HepG2 (cell line): Measurements from ENCODE around the gene ODAD4. TPM values are rescaled to one million over a fixed set of nuclear protein-coding genes. Genes with fewer than 3 reads are reported as not detected.

Experiments
- ATAC-seq: fragments of 200-7000 bp; cut with Tn5 transposase; 3 replicates; pipeline ENCODE4 v1.9.1; 2020; ENCODE audit warnings: mild to moderate bottlenecking, moderate library complexity
- BruUV-seq: library from RNA; stranded (reverse); fragments of 400-500 nt; replicated peaks from 2 replicates; lab custom pipeline; 2021; lab: Mats Ljungman, UMichigan
- CTCF ChIA-PET: fragments of 300-600 bp; formaldehyde crosslinking; extraction: SDS; loops from one replicate; lab custom pipeline; 2021; ENCODE audit warnings: low total read pairs, inconsistent platforms, low intra/inter-chr PET ratio; lab: Yijun Ruan, JAX
- POLR2A ChIA-PET: fragments of 350-600 bp; sonication (Branson Sonifier 250); formaldehyde crosslinking; loops from one replicate; lab custom pipeline; 2020; ENCODE audit warnings: antibody characterized with exemption, inconsistent platforms; lab: Yijun Ruan, JAX
- DNase-seq: peaks from one replicate; pipeline ENCODE4 v3.0.0-alpha.2; 2015; ENCODE audit warnings: low spot score
- FAIRE-seq: peaks from 3 replicates; lab custom pipeline; 2011; peaks lifted over from hg19 to GRCh38; lab: Jason Lieb, UNC
- H2AFZ ChIP-seq: one replicate; pipeline ENCODE4 v1.6.1; 2011; ENCODE audit warnings: low read length, inconsistent platforms
- H3K27ac ChIP-seq: fragments of 300-600 bp; 3 replicates; pipeline ENCODE4 v1.8.0; 2011; ENCODE audit warnings: mixed run types, mild to moderate bottlenecking, mixed read lengths, low read length, inconsistent platforms; ENCODE audit not compliant: insufficient read depth; ENCODE audit errors: extremely low read length
- H3K27me3 ChIP-seq, 2 experiments: fragments of 200-600 bp in 1 of 2; 2 replicates in 1 of 2; 3 replicates in 1 of 2; pipeline versions ENCODE4 v1.6.0 to v1.8.0; 2011; ENCODE audit warnings: low read length in 2 of 2, mild to moderate bottlenecking in 2 of 2, moderate library complexity in 2 of 2, inconsistent platforms in 1 of 2; ENCODE audit not compliant: insufficient read depth in 2 of 2, control insufficient read depth in 1 of 2
- H3K36me3 ChIP-seq, 2 experiments: fragments of 200-600 bp in 1 of 2; replicated peaks in 1 of 2; 2 replicates in 1 of 2; 3 replicates in 1 of 2; pipeline versions ENCODE4 v1.5.1 to v1.8.0; 2011; ENCODE audit warnings: low read length in 2 of 2, inconsistent platforms in 1 of 2; ENCODE audit not compliant: insufficient read depth in 2 of 2, control insufficient read depth in 1 of 2
- H3K4me1 ChIP-seq: 2 replicates; pipeline ENCODE4 v1.5.1; 2012; ENCODE audit warnings: low read length, inconsistent platforms; ENCODE audit not compliant: insufficient read depth
- H3K4me2 ChIP-seq: 2 replicates; pipeline ENCODE4 v1.6.0; 2011; ENCODE audit warnings: low read depth, low read length, inconsistent platforms
- H3K4me3 ChIP-seq, 3 experiments: fragments of 200-600 bp in 1 of 3; sonication (generic), shearing (Covaris generic) in 1 of 3; replicated peaks in 1 of 3; 2 replicates each; pipeline ENCODE4 v1.5.1; 2011 to 2016; ENCODE audit warnings: low read length in 3 of 3, inconsistent platforms in 2 of 3, low read depth in 2 of 3, mild to moderate bottlenecking in 2 of 3, control low read depth in 1 of 3, mixed read lengths in 1 of 3; ENCODE audit not compliant: insufficient read depth in 1 of 3
- H3K79me2 ChIP-seq: one replicate; pipeline ENCODE4 v1.6.1; 2011; ENCODE audit warnings: low read length, inconsistent platforms; ENCODE audit not compliant: insufficient read depth
- H3K9ac ChIP-seq: 2 replicates; pipeline ENCODE4 v1.6.0; 2011; ENCODE audit warnings: mild to moderate bottlenecking, low read depth, low read length, inconsistent platforms; ENCODE audit not compliant: insufficient read depth
- H3K9me3 ChIP-seq: 2 replicates; pipeline ENCODE4 v1.5.1; 2012; ENCODE audit warnings: mild to moderate bottlenecking, low read length
- H4K20me1 ChIP-seq: 2 replicates; pipeline ENCODE4 v1.6.0; 2011; ENCODE audit warnings: inconsistent platforms, mild to moderate bottlenecking, low read length, moderate library complexity; ENCODE audit not compliant: insufficient read depth
- CREB1 ChIP-seq, 2 experiments: fragments of 450-650 bp in 1 of 2; IDR thresholded peaks; 2 replicates each; pipeline ENCODE4 v1.6.1; 2016 to 2017; ENCODE audit warnings: control low read depth in 1 of 2, mild to moderate bottlenecking in 1 of 2, missing compliant biosample characterization in 1 of 2, missing genetic modification characterization in 1 of 2
- HNRNPL ChIP-seq: fragments of 200-400 bp; formaldehyde crosslinking; IDR thresholded peaks from 2 replicates; pipeline ENCODE4 v1.6.1; 2017; ENCODE audit warnings: mild to moderate bottlenecking, low read depth, low read length
- NCOA5 ChIP-seq: sonication (generic); formaldehyde crosslinking; IDR thresholded peaks from 2 replicates; pipeline ENCODE4 v1.4.0; 2020; ENCODE audit warnings: missing genetic modification reagents
- PPARG ChIP-seq: conservative IDR thresholded peaks from 2 replicates; pipeline ENCODE4 v1.6.1; 2016; ENCODE audit warnings: missing biosample characterization, missing genetic modification reagents
- SMC3 ChIP-seq: IDR thresholded peaks from 2 replicates; pipeline ENCODE4 v1.6.1; 2011; ENCODE audit warnings: low read length, improper control_type of control experiment
- TBX2 ChIP-seq: sonication (generic); formaldehyde crosslinking; IDR thresholded peaks from 2 replicates; pipeline ENCODE4 v1.5.0; 2020; ENCODE audit warnings: missing genetic modification reagents, mild to moderate bottlenecking, borderline replicate concordance
- ZNF264 ChIP-seq: sonication (generic); formaldehyde crosslinking; IDR thresholded peaks from 2 replicates; pipeline ENCODE4 v1.4.0; 2020; ENCODE audit warnings: missing genetic modification reagents
- ZNF549 ChIP-seq: sonication (generic); formaldehyde crosslinking; IDR thresholded peaks from 2 replicates; pipeline ENCODE4 v1.5.0; 2020; ENCODE audit warnings: missing genetic modification reagents
- WGBS: methylation state at CpG from one replicate; pipeline ENCODE4 v1.1.6; 2017; ENCODE audit warnings: low lambda C conversion rate; 5-methylcytosine and 5-hydroxymethylcytosine counted together
- in situ Hi-C: cut with HindIII; loops from 2 replicates; pipeline ENCODE4 v1.10.0; 2017; ENCODE audit warnings: low pct_unique_long_range_greater_than_20kb; ENCODE audit not compliant: extremely low pct_ligation_motif_present
- intact Hi-C: fragments of 100-400 bp; cut with micrococcal nuclease; formaldehyde crosslinking; loops from one replicate; pipeline ENCODE4 v1.10.0; 2022; ENCODE audit not compliant: unreplicated experiment
- polyA plus RNA-seq, 8 experiments: library from polyadenylated mRNA; depleted of rRNA in 3 of 8; stranded (reverse) in 7 of 8; unstranded in 1 of 8; fragments of >200 nt; fragmentation: Illumina TruSeq in 4 of 8; extraction: Trizol in 4 of 8; gene quantifications; 2 replicates each; pipeline versions ENCODE4 v1.2.1 to v1.2.3, GENCODE V29; 2011 to 2016; ENCODE audit warnings: low read depth in 4 of 8, missing spikeins in 1 of 8, mixed read lengths in 1 of 8; ENCODE audit not compliant: insufficient read depth in 1 of 8
- total RNA-seq, 5 experiments: library from RNA; depleted of rRNA; stranded (reverse); fragments of >200 nt; fragmentation: Illumina TruSeq; extraction: Trizol; gene quantifications; 2 replicates each; pipeline ENCODE4 v1.2.3, GENCODE V29; 2016; ENCODE audit warnings: low read depth in 1 of 5
- TF ChIP-seq, protein P1 (sequence below): IDR thresholded peaks from 2 replicates; pipeline ENCODE4 v1.6.1; 2016

The ODAD4 gene
- total and polyA plus RNA-seq, 2 of the 13 experiments (the other 11 are each of a cell fraction or from before 2014, with no cell fraction given), result 0.48 to 0.53 TPM

DNA sequence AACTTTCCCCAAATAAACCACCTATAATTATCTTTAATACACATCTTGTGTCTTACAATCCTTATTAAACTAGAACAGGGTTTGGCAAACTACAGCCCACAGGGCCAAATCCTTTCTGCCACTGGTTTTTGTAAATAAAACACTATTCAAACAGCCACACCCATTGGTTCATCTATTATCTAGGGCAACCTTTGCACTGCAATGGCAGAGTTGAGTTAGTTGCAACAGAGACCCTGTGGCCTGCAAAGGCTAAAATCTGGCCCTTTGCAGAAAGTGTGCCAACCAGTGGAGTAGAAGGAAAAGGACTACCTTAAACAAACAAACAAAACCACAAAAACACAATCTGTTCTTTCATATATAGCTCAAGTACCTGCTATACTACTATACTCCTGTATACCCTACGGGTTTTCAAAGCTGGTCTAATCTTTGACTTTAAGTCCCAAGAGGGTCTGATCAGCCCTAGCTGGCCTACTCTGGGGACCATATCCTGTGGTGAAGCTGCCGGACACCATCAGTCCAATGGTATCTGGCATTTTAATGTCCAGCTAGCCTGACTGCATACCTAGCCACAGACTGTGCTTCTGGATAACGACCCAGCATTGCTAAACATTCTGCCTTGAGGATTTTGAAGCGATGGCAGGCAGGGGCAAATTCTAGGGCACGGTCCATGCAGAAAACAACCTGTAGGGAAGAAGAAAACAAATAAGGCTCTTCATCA is 59.4 kb downstream of the ODAD4 start (continued):
- TF ChIP-seq ZNF264 (CRISPR knock-in tag) (0 out of 2 replicates have a peak, but pooled peaks have one; percentile 55), SMC3 (peak; percentile 54), TBX2 (CRISPR knock-in tag) (peak; percentile 61; the same call in 1 of the 2 replicates), HNRNPL (0 out of 2 replicates have a peak, but pooled peaks have one; percentile 36), ZNF549 (CRISPR knock-in tag) (no peak), PPARG (CRISPR knock-in tag) (peak; percentile 90)

DNA sequence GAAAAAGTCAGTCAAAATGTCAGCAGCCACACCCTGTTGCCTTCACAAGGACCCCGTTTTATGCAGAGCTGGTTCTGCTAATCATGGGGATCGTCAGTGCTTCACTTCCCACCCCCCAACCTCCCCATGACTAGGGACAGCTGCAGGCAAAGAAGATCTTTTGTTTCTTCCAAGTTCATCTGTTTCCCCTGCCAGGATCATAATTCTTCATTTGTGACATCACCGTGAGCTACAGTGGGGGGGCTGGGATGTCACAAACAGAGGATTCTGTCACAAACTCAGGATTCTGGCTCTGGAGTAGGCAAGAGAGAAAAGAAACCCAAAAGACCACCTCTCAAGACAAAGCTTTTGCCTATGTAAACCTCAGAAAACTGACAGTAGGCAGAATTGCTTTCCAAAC is 62.2 kb downstream of the ODAD4 start:
- Histone ChIP-seq H3K27ac (no peak overlapping the region), H3K9ac (no peak overlapping the region), H3K27me3 (no peaks in the 10 kb centered on the region), H3K9me3 (no peaks in the 10 kb centered on the region), H3K79me2 (no peaks in the 10 kb centered on the region), H4K20me1 (no peaks in the 10 kb centered on the region; the same call in 1 of the 2 replicates), H3K4me3 (no peak overlapping the region), H3K4me1 (peaks cover 36% of the 10 kb centered on the region), H2AFZ (no peak overlapping the region), H3K4me2 (no peak overlapping the region), H3K36me3 (peaks cover 50 to 84% of the 10 kb centered on the region in 2 experiments)
- intact Hi-C loops, result no loop called here
- no TSS peak for BruUV-seq
- FAIRE-seq (no peak), DNase-seq (no peak), ATAC-seq (no peak)
- CTCF ChIA-PET, result no interaction called here
- in situ Hi-C loops, result no loop called here
- WGBS, result 92% methylated on average over 3 of the region's 3 CpGs
- POLR2A ChIA-PET, result interaction anchor here (1.4 kb wide), 1 partner anchor 10 kb away, joined by 7 read pairs; no protein-coding TSS in a partner anchor
- TF ChIP-seq NCOA5 (CRISPR knock-in tag) (no peak), CREB1 (IDR thresholded peaks at IDR 0.05) (peak; percentile 53), CREB1 (CRISPR knock-in tag; IDR thresholded peaks at IDR 0.05) (no peak)
- TF ChIP-seq, protein P1, sequence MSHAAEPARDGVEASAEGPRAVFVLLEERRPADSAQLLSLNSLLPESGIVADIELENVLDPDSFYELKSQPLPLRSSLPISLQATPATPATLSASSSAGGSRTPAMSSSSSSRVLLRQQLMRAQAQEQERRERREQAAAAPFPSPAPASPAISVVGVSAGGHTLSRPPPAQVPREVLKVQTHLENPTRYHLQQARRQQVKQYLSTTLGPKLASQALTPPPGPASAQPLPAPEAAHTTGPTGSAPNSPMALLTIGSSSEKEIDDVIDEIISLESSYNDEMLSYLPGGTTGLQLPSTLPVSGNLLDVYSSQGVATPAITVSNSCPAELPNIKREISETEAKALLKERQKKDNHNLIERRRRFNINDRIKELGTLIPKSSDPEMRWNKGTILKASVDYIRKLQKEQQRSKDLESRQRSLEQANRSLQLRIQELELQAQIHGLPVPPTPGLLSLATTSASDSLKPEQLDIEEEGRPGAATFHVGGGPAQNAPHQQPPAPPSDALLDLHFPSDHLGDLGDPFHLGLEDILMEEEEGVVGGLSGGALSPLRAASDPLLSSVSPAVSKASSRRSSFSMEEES (CRISPR knock-in tag), result no peak
